Endometrial microvascular endothelial cells (primary cell): ENCODE measurements around the gene DHRS9. TPM values are rescaled to one million over a fixed set of nuclear protein-coding genes. Genes with fewer than 3 reads are reported as not detected.

Experiments
- in situ Hi-C: cut with HindIII; loops from 2 replicates; pipeline ENCODE4 v1.10.0; 2017; ENCODE audit warnings: low sequenced_read_pairs, low pct_unique_long_range_greater_than_20kb; ENCODE audit errors: inconsistent ontology term
- total RNA-seq: library from RNA; depleted of rRNA; stranded (reverse); fragments of >200 nt; gene quantifications from one replicate; pipeline ENCODE4 v1.2.3, GENCODE V29; 2015; ENCODE audit errors: inconsistent ontology term

The DHRS9 gene
- not detected for total RNA-seq

DNA sequence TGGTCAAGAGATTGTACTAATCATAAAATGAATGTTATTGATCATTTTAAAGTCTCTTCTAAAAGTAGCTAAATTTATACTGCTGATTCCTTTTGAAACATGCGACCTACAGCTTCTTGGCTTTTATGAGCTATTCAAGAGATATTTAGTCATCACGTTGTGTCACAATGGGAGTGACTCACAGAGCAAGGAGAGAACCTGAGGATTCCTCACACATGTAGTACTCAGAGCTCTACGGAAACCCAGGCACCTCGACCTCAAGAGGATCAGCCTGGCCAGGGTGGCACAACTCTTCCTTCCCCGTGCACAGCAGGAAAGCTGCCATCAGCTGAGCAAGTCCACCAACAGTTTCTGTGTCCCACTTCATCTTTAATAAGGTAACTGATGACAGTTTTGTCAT is at the start of gene DHRS9:
DHRS9 (plus strand) TSS at position 223 of the 400 bp plus-strand sequence. CDS start 12,019 bp downstream, outside the sequence.
- in situ Hi-C loops = no loop called here

DNA sequence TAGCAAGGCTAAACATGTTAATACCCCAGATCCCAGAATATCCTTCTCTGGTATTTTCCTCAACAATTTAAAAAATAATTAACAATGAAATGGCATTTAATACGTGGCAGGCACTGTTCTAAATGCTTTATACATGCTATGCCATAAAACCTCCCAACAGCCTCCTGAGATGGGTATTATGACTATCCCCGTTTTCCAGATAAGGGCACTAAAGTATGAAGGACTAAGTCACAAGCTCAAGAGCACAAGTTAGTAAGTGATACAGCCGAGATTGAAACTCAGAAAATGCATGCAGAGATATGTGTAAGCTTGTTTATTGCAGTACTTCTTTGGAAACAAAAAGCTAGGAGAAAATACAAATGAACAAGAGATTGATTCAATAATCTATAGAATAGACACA is 46.2 kb upstream of the DHRS9 start:
- in situ Hi-C loops = no loop called here

GRCh38 chr2:169026056-169026455 is 43.3 kb upstream of the DHRS9 start:
- in situ Hi-C loops = no loop called here

DNA sequence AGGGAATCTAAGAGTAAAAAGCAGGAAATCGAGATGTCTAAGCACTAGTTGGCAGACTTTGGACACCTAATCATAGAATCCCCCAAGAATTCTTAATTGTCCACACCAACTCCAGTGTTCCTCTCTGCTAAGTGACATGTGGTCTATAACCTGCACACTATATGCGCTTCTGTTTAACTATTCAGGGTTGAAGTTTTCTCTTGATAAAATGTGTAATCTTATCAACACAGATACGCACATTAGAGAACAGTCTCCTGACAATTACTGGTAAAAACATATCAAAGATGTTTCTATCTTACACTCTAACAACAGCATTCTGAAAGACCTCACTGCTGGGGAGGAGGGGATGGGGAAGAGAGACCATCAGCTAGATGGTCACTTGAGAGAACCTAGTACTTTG is 42.1 kb upstream of the DHRS9 start:
- in situ Hi-C loops = no loop called here

- in situ Hi-C loops = no loop called here
Observed at GRCh38 chr2:169029341-169029740, 40.0 kb upstream of the DHRS9 start.

DNA sequence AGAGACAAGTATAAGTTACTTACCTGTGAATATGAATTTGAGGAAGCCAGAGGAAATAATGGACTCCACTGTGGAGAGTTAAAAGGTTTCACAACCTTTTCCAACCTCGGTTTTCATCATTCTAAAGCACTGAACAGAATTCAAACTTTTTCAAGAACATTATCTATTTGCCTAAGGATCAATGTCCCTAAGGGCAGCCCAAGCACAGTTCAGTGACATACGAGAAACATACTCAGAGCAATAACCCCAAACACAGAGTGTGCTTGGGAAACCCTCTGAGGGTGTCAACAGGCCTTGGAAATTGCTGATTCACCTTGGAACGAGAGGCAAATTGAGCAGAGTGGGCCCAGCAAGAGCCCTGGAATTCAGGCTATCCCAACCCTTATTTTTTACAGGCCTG is 38.2 kb upstream of the DHRS9 start, which contains the start of gene ABCB11:
ABCB11 (minus strand) TSS at position 123 of the 400 bp plus-strand sequence. CDS start 13,199 bp downstream, outside the sequence.
- in situ Hi-C loops = no loop called here

DNA sequence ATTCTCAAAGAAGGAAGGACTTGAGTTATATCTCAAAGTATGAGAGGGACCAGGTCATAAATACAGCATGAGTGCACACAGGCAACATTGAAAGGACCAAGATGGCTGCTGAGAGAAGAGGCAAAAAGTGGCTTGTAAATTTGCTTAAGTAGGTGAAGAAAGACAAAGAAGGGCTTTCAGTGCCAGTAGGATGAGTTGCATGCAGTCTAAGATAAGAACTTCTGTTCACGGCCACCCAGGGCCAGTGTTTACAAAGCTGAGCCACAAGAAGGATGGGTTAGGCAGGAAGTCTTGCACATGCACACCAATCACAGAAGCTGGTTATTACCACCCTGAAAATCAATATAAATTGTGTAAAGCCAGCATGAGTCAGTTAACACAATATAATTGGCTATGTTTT is 35.1 kb upstream of the DHRS9 start:
- in situ Hi-C loops = no loop called here

GRCh38 chr2:169034984-169035544 is 34.3 kb upstream of the DHRS9 start:
- in situ Hi-C loops = no loop called here

- in situ Hi-C loops = no loop called here
Observed at GRCh38 chr2:169035887-169036286, 33.5 kb upstream of the DHRS9 start.

DNA sequence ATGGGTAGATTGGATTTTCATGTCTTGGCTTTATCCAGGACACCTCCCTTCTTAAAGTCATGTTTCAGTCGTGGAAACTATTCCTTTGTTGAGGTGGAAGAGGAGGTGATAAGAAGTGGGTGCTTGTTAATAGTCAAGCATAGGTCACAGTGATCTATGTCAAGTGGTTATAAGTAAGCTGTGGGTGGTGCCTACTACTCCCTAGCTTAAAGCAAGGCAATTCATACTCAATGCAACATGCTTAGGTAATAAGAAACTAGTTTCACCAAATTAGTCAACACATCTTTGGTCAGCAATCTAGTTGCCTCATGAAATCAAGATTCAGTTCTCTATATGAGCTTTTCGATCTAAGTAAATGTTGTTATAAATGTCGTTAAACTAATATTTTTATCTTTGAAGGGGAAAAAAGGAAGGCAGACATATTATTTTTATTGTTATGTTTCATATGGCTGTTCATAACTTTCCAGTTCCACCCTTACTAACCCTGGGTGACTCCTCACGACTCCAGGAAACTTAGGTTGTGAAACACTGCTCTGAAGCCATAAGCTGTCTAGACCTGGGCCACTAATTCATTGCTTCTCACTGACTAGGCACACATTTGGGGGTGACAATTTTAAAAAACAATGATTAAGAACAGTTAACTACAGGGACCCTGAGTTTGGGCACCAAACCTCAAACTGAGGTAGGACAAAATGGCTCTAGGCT is 32.5 kb upstream of the DHRS9 start:
- in situ Hi-C loops = no loop called here

DNA sequence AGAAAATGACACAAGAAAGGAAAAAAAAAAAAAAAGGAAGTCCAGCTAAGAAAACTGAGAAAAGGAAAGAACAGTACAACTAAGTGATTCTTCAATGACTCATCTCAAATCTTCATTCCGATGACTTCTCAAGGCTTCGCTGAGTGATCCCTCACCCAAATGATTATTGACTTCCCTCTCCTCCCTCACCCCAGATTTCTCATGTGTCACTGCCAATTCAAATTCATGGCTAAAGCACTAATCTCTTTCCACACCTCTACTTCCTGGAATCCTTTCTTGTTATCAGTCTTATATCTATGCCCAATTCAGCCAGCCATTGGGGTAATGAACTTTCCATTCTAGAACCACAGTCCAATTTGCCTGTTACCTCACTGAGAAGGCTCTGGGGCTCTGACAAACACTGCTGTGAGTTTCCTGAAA is 31.0 kb upstream of the DHRS9 start:
- in situ Hi-C loops = no loop called here

DNA sequence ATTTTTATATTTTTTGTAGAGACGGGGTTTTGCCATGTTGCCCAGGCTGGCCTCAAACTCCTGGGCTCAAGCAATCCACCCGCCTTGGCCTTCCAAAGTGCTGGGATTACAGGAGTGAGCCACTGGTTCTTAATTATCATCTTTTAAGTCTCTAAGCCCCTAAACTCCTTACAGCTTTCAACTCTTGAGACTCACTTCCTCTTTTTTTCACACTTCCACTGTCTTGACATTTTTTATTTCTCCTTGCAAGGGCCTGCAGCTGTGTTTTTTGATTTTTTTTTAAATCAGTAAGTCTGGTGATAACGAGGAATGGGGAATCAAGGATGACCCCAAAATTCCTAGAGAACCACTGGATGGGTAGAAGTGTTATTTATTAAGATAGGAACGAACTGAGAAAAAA is 29.7 kb upstream of the DHRS9 start:
- in situ Hi-C loops = no loop called here

- in situ Hi-C loops = no loop called here
Observed at GRCh38 chr2:169041594-169041993, 27.8 kb upstream of the DHRS9 start.

- in situ Hi-C loops = no loop called here
Observed at GRCh38 chr2:169042856-169043255, 26.5 kb upstream of the DHRS9 start.

GRCh38 chr2:169046440-169047151 is 22.8 kb upstream of the DHRS9 start:
- in situ Hi-C loops = no loop called here

DNA sequence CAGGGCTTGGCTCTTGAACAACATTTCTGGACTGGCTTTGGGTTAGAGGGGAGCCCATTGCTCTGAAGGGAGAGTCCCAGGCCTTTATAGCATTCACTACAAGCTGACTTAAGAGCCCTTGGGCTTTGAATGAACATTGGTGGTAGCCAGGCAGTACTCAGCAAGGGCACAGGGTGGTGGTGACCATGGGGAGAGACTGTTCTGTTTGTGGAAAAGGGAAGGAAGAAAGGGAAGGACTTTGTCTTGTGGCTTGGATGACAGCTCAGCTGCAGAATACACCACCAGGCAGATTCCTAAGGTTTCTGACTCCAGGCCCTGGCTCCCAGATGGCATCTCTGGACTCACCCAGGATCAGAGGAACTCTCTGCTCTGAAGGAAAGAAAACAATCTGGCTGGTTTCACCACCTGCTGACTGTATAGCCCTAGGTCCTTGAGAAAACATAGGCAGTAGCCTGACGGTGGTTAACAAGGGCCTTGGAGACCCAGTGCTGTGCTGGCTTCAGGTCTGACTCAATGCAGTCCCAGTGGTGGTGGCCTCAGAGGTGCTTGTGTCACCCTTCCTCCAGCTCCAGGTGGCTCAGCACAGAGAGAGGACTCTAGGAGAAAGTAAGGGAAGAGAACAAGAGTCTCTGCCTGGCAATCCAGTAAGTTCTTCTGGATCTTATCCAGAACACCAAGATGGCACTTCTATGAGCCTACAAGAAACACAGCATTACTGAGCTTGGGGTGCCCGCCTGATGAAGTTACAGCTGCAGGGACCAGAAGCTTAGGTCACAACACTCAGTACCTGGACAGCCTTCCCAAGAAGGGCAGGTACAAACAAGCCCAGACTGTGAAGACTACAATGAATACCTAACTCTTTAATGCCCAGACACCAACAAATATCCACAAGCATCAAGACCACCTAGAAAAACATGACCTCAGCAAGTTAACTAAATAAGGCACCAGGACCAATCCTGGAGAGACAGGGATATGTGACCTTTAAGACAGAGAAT is 21.8 kb upstream of the DHRS9 start:
- in situ Hi-C loops = no loop called here

GRCh38 chr2:169049142-169049541 is 20.2 kb upstream of the DHRS9 start:
- in situ Hi-C loops = no loop called here

DNA sequence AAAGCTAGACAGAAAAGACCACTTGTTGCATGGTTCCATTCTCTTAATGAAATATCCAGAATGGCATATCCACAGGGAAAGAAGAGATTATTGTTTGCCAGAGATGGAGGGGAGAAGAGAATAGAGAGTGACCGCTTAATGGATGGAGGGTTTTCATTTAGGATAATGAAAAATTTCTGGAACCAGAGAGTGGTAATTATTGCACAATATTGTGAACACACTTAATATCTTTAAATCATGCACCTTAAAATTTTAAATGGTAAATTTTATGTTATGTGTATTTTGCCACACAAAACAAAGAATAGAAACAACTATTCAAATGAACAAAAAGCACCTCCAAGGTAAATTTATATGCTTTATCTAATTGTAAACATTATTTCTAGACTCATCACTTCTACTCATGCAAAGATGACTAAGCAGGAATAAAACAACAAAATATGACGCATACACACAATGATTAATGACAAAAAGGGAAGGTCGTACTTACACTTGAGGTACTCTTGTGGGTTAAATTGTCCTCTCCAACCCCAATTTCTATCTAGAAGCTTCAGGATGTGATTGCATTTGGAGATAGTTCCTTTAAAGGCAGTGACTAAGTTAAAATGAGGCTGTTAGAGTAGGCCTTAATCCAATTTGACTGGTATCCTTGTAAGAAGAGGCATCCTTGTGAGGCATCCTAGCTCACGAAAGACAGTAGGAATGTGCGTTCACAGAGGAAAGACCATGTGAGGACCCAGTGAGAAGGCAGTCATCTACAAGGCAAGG is 18.7 kb upstream of the DHRS9 start:
- in situ Hi-C loops = no loop called here
